HG02642 (cell line): ENCODE results near the gene WRAP73.
"Not testable (repeated sequence)": the region's sequence is repeated elsewhere in the genome, so short reads cannot be mapped to it uniquely, and the experiment has no call there.

ENCODE experiments used
- ATAC-seq: cut with Tn5 transposase; IDR thresholded peaks from one replicate; pipeline ENCODE4 v1.9.1; 2021; ENCODE audit warnings: mild to moderate bottlenecking; ENCODE audit not compliant: unreplicated experiment, poor library complexity

WRAP73 gene

DNA sequence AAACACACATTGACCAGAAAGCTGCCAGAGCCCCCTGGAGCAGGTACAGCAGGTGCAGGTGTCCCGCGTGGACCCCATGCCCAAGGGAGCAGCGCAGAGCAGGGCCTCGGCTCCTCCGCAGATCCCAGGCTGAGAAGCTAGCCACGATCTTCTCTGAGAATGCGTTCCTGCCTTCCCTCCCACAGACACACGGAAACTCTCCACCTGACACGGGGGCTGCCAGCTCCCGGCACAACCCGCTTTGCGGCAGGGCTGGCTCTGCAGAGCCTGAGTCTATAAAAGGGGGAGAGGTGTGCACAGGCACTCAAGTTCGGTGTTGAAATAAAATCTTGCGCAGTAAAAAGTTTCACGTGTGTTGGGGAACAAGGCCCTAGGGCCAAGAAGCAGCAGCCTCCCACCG is 48.2 kb downstream of the WRAP73 start:
- ATAC-seq = no peak

DNA sequence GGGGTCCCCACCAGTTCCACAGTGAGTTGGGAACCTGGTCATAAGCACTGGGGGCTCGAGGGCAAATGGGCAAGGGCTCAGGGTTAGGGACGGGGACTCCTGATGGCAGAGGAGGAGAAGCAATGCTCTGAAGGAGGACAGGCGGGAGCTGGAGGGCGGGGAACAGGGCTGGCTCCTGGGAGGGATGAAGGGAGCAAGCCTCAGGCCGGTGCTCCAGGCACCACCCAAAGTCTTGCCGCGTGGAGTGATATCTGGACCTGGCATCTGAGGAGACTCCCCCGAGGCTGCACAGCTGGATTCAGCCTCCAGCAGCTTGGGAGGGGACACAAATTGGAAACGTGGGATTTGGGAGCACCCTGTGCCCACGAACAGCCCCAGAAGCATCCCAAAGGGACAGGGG is 49.5 kb downstream of the WRAP73 start:
- no peak for ATAC-seq

DNA sequence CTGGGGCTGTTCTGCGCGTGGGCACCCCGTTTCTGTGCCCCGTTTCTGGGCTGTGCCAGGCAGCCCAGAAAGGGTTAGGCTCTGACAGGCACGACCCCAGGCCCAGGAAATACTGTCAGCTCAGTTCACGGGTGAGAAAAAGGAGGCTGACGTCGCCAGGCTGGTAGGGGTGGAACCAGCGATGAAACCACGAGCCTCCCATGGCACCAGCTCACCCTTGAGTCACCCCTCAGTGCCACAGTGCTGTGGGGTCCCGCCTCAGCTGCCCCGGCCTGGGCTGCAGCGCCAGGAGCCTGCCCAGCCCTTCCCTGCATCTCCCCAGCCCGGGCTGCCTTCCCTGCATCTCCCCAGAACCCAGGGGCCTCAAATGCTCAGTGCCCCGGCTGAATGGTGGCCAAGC is 50.1 kb downstream of the WRAP73 start:
- no peak for ATAC-seq

DNA sequence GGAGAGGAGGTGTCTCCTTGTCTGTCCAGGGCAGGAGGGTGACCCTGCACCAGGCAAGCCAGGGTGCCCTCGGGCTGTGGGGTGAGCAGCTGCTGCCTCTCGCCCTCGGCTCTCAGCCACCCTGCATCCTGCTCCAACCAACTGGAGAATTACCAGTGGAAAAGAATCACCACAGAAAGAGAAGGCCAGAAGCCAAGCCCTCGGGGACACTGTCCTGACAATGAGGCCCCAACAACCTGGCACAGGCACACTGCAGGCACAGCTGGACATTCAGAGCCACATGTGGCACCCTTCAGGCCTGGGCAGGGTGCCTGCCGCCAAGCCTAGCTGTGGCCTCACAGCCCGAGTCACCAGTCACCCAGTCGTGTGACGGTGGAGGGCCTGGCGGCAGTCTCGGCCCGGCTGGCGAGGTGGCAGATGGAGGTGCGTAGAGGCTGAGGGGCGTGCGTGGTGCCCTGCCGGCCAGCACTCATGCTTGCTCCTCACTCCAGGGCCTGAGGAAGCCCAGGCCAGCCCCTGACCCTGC is 50.6 kb downstream of the WRAP73 start:
- ATAC-seq = no peak

DNA sequence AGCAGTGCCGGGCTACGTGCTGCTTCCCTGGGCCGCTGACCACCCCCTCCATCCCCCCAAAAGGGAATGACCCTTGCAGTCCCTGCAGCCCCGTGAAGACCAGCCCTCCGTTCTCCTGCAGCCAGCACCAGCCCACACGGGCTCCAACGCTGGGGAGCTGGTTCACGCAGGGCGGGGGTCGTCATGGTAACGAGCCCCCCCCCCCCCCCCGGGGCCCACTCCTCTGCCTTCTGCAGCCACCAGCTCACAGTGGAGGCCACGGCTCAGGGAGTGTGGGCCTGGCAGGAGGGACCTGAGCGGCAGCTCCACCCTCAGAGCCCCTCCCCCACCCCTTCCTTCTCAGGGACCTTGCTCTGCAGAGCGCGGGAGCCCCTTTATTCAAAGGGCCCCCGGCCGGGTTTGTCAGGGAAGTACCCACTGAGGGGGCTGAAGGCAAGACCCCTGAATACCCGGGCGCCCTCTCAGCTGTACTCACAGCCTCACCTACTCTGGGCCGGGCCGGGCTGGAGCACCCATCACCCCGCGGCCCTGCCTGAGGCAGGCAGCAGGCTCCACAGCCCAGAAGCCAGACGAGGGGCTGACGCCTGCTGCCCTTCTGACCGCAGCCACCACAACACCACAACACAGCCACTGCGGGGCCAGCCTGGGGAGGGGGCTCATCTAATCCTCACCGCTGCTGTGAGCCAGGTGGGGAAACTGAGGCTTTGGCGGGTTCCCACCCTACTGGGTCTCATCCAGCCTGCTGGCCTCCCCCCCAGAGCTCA is 51.2 kb downstream of the WRAP73 start:
- ATAC-seq = no peak

DNA sequence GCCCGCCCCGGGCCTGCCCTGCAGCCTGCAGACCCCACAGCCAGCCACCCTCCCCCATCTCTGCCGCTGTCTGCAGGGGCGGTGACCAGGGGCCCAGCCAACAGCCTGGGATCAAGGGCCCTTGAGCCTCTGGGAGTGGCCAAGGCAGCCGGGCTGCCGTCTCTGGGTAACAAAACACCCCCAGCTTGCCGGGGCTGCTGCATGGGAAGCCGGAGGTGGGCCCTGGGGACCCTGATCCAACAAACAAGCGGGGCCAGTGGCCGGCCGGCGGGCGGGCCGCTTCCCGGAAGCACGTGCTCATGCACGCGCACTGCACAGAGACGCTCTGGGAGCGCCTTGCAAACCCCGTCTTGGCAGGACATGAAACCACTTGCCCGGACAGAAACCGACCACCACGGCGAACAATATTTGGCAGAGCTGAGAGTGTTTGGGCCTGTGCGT is 51.8 kb downstream of the WRAP73 start:
- ATAC-seq = no peak

GRCh38 chr1:3597599-3597964 is 52.3 kb downstream of the WRAP73 start:
- ATAC-seq = no peak

DNA sequence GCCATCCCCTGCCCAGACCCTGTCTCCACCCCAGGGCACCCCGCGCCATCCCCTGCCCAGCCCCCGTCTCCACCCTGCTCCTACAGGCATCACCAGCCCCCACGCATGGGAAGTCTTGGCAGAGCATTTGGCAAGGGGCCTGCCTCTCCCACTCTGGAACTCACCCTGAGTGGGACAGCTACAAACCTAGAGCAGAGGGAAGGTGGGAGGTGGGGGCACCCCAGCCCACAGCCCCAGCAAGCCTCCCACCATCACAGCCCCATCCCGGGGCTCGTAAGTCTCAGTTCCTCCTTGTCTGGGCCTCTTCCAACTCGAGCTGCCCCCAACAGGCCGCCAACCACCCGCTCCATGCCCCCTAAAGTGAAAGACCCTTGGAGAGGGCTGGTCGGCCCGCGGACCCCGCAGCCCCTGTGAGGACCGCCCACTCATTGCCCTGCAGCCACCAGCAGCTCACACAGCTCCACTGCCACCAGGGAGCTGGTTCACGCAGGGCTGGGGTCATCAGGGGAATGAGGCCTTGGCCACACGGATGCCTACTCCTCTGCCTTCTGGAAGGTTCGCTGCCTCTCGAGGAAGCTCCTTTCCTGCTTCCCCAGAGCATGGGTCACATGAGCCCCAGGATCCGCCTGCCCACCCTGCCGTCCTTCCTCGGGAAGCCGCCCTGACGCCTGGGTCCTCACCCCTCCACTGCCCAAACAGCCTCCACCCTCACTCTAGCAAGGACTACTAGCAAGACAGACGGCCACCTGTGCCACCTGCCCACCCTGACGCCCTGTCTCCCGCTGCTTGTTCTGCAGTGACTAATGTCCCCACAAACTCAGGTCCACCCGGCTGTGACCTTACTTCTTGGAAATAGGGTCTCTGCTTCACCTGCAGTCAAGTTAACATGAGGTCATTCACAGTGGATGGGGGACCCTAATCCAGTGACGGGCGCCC is 53.0 kb downstream of the WRAP73 start:
- no peak for ATAC-seq

DNA sequence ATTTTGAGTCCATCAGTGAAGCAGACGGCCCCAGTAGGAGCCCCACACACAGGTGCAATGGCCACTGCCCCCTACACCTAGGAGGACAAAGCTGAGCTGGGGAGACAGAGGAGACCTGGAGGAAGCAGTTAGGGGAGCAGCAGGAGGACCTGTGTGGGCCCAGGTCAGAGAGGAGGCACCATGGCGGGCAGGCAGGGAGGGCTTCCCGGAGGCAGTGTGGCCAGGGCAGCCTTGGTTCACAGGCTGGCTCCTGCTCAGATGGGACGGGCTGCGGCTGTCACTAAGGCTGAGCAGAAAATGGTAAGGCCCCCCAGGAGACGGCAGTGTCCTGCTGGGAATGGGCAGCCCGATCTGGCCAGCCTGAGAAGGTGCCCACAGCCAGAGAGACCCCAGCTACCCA is 54.0 kb downstream of the WRAP73 start:
- ATAC-seq = no peak

GRCh38 chr1:3594706-3595377 is 55.1 kb downstream of the WRAP73 start:
- no peak for ATAC-seq

- ATAC-seq = no peak
Observed at GRCh38 chr1:3593745-3594144, 56.2 kb downstream of the WRAP73 start.

DNA sequence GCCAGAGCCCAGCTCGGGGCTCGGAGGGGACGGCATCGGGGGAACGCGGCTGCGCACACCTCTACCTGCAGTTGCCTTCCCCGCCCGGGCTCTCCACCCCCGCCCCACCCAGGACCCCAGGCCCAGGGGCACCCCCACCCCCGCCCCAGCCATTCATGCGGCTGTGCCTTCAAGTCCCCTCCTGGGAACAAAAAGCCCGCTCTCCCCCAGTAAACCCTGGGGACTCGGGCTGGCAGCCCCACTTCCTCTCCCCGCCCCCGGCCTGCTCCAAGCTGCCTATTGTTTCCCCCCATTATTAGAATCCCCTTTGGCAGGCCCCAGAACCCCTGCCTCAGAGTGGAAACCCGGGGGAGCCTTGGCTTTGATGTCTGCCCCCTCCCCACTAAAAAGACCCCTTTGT is 56.6 kb downstream of the WRAP73 start:
- no peak for ATAC-seq

GRCh38 chr1:3590951-3591865 is 58.7 kb downstream of the WRAP73 start:
- ATAC-seq = no peak

- ATAC-seq = no peak
Observed at GRCh38 chr1:3590139-3590763, 59.7 kb downstream of the WRAP73 start.

DNA sequence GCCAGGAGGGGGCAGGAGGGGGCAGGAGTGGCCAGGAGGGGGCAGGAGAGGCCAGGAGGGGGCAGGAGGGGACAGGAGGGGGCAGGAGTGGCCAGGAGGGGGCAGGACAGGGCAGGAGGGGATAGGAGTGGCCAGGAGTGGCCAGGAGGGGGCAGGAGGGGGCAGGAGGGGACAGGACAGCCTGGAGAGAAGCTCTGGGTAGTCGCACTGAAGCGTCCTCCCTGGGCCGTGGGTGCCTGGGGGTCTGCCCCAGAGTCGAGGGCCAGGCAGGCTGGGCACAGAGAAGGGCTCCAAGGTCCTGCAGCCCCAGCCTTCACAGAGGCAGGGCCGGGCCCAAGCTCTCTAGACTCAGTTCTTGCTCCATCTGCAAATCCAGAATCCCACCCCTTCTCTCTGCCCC is 61.5 kb downstream of the WRAP73 start:
- no peak for ATAC-seq

GRCh38 chr1:3586986-3587759 is 62.7 kb downstream of the WRAP73 start:
- ATAC-seq = no peak

DNA sequence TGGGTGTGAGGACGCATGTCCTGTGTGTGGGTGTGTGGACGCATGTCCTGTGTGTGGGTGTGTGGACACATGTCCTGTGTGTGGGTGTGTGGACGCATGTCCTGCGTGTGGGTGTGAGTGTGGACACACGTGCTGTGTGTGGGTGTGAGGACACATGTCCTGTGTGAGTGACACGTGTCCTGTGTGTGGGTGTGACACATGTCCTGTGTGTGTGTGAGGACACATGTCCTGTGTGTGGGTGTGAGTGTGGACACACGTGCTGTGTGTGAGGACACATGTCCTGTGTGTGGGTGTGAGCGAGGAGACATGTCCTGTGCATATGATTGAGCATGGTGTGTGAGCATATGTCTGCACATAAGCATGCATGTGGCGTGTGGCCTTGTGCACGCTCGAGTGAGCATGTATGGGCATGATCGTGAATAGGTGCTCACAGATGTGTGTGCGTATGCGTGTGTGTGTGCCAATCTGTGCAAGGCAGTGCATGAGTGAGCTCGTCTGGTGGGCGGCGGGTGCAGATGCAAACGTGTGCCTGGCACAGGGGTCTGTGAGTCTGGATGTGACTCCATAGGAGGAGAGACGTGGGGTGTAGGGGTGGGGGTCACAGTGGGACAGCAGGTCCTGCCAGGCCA is 63.8 kb downstream of the WRAP73 start:
- ATAC-seq = no peak

DNA sequence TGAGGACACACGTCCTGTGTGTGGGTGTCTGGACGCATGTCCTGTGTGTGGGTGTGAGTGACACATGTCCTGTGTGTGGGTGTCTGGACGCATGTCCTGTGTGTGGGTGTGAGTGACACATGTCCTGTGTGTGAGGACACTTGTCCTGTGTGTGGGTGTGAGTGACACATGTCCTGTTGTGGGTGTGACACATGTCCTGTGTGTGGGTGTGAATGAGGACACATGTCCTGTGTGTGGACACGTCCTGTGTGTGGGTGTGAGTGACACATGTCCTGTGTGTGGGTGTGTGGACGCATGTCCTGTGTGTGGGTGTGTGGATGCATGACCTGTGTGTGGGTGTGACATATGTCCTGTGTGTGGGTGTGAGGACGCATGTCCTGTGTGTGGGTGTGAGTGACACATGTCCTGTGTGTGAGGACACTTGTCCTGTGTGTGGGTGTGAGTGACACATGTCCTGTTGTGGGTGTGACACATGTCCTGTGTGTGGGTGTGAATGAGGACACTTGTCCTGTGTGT is 64.5 kb downstream of the WRAP73 start:
- ATAC-seq = not testable (repeated sequence)
